Suprapubic skin (tissue), 3 donors: ENCODE measurements around the gene CYFIP1.

Experiments used
- EP300 ChIP-seq: sonication (generic); formaldehyde crosslinking; IDR thresholded peaks from one replicate; pipeline ENCODE4 v1.6.1; 2017; ENCODE audit warnings: antibody characterized with exemption
- POLR2A ChIP-seq, 2 donors: fragments of 450-650 bp; IDR thresholded peaks; one replicate each; pipeline ENCODE4 v1.6.1; 2017; ENCODE audit warnings: antibody characterized with exemption in 2 of 2, mild to moderate bottlenecking in 2 of 2, moderate library complexity in 2 of 2
- TF ChIP-seq, protein P1 (sequence below), 2 donors: fragments of 200-600 bp in 1 of 2; fragments of 450-650 bp in 1 of 2; sonication (generic) in 1 of 2; IDR thresholded peaks; one replicate each; pipeline ENCODE4 v1.5.1; 2016 to 2019; ENCODE audit warnings: antibody characterized with exemption in 2 of 2, mild to moderate bottlenecking in 1 of 2, moderate library complexity in 1 of 2

- TF ChIP-seq, protein P1, sequence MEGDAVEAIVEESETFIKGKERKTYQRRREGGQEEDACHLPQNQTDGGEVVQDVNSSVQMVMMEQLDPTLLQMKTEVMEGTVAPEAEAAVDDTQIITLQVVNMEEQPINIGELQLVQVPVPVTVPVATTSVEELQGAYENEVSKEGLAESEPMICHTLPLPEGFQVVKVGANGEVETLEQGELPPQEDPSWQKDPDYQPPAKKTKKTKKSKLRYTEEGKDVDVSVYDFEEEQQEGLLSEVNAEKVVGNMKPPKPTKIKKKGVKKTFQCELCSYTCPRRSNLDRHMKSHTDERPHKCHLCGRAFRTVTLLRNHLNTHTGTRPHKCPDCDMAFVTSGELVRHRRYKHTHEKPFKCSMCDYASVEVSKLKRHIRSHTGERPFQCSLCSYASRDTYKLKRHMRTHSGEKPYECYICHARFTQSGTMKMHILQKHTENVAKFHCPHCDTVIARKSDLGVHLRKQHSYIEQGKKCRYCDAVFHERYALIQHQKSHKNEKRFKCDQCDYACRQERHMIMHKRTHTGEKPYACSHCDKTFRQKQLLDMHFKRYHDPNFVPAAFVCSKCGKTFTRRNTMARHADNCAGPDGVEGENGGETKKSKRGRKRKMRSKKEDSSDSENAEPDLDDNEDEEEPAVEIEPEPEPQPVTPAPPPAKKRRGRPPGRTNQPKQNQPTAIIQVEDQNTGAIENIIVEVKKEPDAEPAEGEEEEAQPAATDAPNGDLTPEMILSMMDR (IDR thresholded peaks at IDR 0.05) = no peak
- TF ChIP-seq POLR2A (IDR thresholded peaks at IDR 0.05) (no peak), EP300 (no peak)
These were observed 102.6 kb downstream of the CYFIP1 start for GRCh38 chr15:22877607-22878006.
